ENCODE measurements around the gene FHL3. TPM values are rescaled to one million over a fixed set of nuclear protein-coding genes. Genes with fewer than 3 reads are reported as not detected.
"Not testable (repeated sequence)": the region's sequence is repeated elsewhere in the genome, so short reads cannot be mapped to it uniquely, and the experiment has no call there.

Gene FHL3
- total RNA-seq, 2 experiments from 2014 or later, result 26.6 to 26.7 TPM

GRCh38 chr1:38039331-38040088 lies 34.2 kb upstream of the FHL3 start:
- Mint-ChIP-seq H3K36me3 (ENCODE audit: low read depth) (no peaks in the 10 kb centered on the region), H3K4me3 (no peak overlapping the region), H3K27me3 (peaks cover 40% of the 10 kb centered on the region), H3K9me3 (no peaks in the 10 kb centered on the region), H3K27ac (no peak overlapping the region), H3K4me1 (ENCODE audit: low read depth) (peaks cover 3% of the 10 kb centered on the region)
- intact Hi-C loops (cut with micrococcal nuclease), result no loop called here
- DNase-seq (no peak), ATAC-seq (no peak)
- TF ChIP-seq CTCF (IDR thresholded peaks at IDR 0.05), result no peak
- ChIA-PET POLR2A (interaction anchor here (7.5 kb wide), 1 partner anchor 12 kb away, joined by 53 read pairs; no protein-coding TSS in a partner anchor), CTCF (interaction anchor here (1.4 to 2.7 kb wide), 3 partner anchors 10 to 32 kb away, joined by 3 to 10 read pairs (median 5); no protein-coding TSS in a partner anchor)

- H3K27ac Mint-ChIP-seq, result no peak overlapping the region
- TF ChIP-seq CTCF (IDR thresholded peaks at IDR 0.05), result no peak
- POLR2A ChIA-PET, result interaction anchor here (7.5 kb wide), 1 partner anchor 11 kb away, joined by 53 read pairs; no protein-coding TSS in a partner anchor
- peaks cover 38% of the 10 kb centered on the region for H3K27me3 Mint-ChIP-seq
- peaks cover under 1% of the 10 kb centered on the region for H3K4me1 Mint-ChIP-seq (ENCODE audit: low read depth)
- DNase-seq (no peak), ATAC-seq (no peak)
- no peaks in the 10 kb centered on the region for H3K9me3 Mint-ChIP-seq
- intact Hi-C loops (cut with micrococcal nuclease), result no loop called here
- H3K4me3 Mint-ChIP-seq, result no peak overlapping the region
- H3K36me3 Mint-ChIP-seq (ENCODE audit: low read depth), result no peaks in the 10 kb centered on the region
- CTCF ChIA-PET, result interaction anchor here (1.4 to 2.7 kb wide), 2 partner anchors 30 to 33 kb away, joined by 3 to 10 read pairs; no protein-coding TSS in a partner anchor
Measured at GRCh38 chr1:38038861-38039260, 33.5 kb upstream of the FHL3 start.

DNA sequence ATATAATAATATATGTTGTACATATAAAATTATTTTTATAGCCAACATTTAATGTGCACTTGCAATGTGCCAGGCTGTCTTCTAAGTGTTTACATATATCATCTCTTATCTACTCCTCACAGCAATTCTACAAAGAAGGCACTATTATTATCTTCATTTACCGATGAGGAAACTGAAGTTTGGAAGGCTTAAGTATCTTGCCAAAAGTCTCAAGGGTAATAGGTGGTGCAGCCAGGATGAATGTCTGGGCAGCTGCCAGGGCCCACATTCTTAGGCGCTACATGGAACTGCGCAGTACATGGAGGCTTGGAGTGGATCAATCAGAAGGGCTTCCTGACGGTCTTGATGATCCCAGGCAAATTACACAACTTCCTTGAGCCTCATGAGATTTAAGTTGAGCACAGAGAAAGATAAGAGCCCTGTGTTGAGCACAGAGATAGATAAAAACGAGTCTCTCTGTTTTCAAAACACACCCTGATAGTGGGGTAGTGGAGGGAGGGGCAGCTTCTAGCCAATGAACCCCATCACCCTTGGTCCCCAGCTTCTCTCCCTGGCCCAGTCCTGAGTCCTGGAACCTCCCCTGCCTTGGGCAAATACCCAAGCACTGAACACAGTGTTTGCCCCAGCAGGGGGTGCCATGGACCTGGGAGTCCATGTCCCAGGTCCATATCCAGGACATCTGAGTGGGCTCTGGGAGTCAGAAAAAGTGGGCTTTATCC lies 32.1 kb upstream of the FHL3 start:
- no peak overlapping the region for H3K4me3 Mint-ChIP-seq
- CTCF ChIA-PET, result interaction anchor here (1.2 to 1.4 kb wide), 2 partner anchors 31 to 35 kb away, joined by 3 to 6 read pairs; no protein-coding TSS in a partner anchor
- H3K27ac Mint-ChIP-seq, result no peak overlapping the region
- H3K4me1 Mint-ChIP-seq (ENCODE audit: low read depth), result no peaks in the 10 kb centered on the region
- no peak for TF ChIP-seq CTCF (IDR thresholded peaks at IDR 0.05)
- H3K27me3 Mint-ChIP-seq, result peaks cover 24% of the 10 kb centered on the region
- POLR2A ChIA-PET, result interaction anchor here (0.6 to 7.5 kb wide), 2 partner anchors 10 to 45 kb away, joined by 3 to 53 read pairs; no protein-coding TSS in a partner anchor
- intact Hi-C loops (cut with micrococcal nuclease), result no loop called here
- ATAC-seq, result no peak
- no peaks in the 10 kb centered on the region for H3K9me3 Mint-ChIP-seq
- DNase-seq, result no peak
- no peaks in the 10 kb centered on the region for H3K36me3 Mint-ChIP-seq (ENCODE audit: low read depth)

GRCh38 chr1:38034871-38035270 lies 29.6 kb upstream of the FHL3 start:
- Mint-ChIP-seq H3K27ac (no peak overlapping the region), H3K4me1 (ENCODE audit: low read depth) (peaks cover 19% of the 10 kb centered on the region)
- intact Hi-C loops (cut with micrococcal nuclease), result no loop called here

DNA sequence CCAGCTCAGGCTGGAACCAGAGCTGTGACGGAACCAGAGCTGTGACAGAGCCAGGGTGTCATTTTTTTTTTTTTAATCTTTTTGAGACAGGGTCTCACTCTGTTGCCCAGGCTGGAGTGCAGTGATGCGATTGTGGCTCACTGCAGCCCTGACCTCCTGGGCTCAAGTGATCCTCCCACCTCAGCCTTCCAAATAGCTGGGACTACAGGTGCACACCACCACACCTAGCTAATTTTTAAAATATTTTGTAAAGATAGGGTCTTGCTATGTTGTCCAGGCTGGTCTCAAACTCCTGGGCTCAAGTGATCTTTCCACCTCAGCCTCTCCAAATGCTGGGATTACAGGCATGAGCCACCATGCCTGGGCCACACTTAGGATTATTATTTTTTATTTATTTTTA lies 27.7 kb upstream of the FHL3 start:
- POLR2A ChIA-PET, result interaction anchor here (0.7 kb wide), 3 partner anchors 17 to 39 kb away, joined by 3 to 4 read pairs (median 3); no protein-coding TSS in a partner anchor
- CTCF ChIA-PET; H3K27me3 Mint-ChIP-seq; H3K4me3 Mint-ChIP-seq; H3K27ac Mint-ChIP-seq; ATAC-seq; DNase-seq; H3K36me3 Mint-ChIP-seq (ENCODE audit: low read depth); H3K9me3 Mint-ChIP-seq; intact Hi-C loops (cut with micrococcal nuclease): not testable (repeated sequence)
- H3K4me1 Mint-ChIP-seq (ENCODE audit: low read depth), result peaks cover 37% of the 10 kb centered on the region

More at GRCh38 chr1:38034871-38035270, 29.6 kb upstream of the FHL3 start:
- Mint-ChIP-seq H3K27me3 (peaks cover 8% of the 10 kb centered on the region), H3K4me3 (no peak overlapping the region), H3K36me3 (ENCODE audit: low read depth) (no peaks in the 10 kb centered on the region), H3K9me3 (no peaks in the 10 kb centered on the region)
- CTCF ChIA-PET, result interaction anchor here (1.1 to 2.2 kb wide), 3 partner anchors 8 to 37 kb away, joined by 3 to 5 read pairs (median 3); no protein-coding TSS in a partner anchor
- no peak for DNase-seq
- TF ChIP-seq CTCF (IDR thresholded peaks at IDR 0.05), result no peak
- no peak for ATAC-seq
- POLR2A ChIA-PET, result no interaction called here
